WTC11 (cell line): Measurements from ENCODE around the gene NLGN1. TPM values are rescaled to one million over a fixed set of nuclear protein-coding genes. Genes with fewer than 3 reads are reported as not detected.

Experiments
- ATAC-seq: fragments of 200-7000 bp; cut with Tn5 transposase; 2 replicates; pipeline ENCODE4 v1.10.0; 2021; ENCODE audit warnings: mild to moderate bottlenecking, moderate library complexity
- CTCF ChIA-PET: fragments of 300-600 bp; sonication (Branson Sonifier 250); formaldehyde crosslinking; loops from one replicate; lab custom pipeline; 2021; ENCODE audit warnings: antibody characterized with exemption; lab: Charles Lee
- POLR2A ChIA-PET: fragments of 350-600 bp; sonication (Branson Sonifier 250); formaldehyde crosslinking; loops from one replicate; lab custom pipeline; 2021; ENCODE audit warnings: antibody characterized with exemption; lab: Charles Lee
- DNase-seq: peaks from one replicate; pipeline ENCODE4 v3.0.0; 2021; ENCODE audit warnings: low spot score
- H3K27ac Mint-ChIP-seq: 2 replicates; pipeline ENCODE4 v1.8.0; 2021; ENCODE audit warnings: mixed read lengths
- H3K27me3 Mint-ChIP-seq: 2 replicates; pipeline ENCODE4 v1.8.0; 2021; ENCODE audit warnings: low read depth, mild to moderate bottlenecking, moderate library complexity, mixed read lengths
- H3K36me3 Mint-ChIP-seq: 2 replicates; pipeline ENCODE4 v1.8.0; 2021; ENCODE audit warnings: mixed read lengths
- H3K4me1 Mint-ChIP-seq: 2 replicates; pipeline ENCODE4 v1.8.0; 2022; ENCODE audit warnings: mixed read lengths
- H3K4me3 Mint-ChIP-seq: 2 replicates; pipeline ENCODE4 v1.8.0; 2021; ENCODE audit warnings: mild to moderate bottlenecking, moderate library complexity, mixed read lengths
- H3K9me3 Mint-ChIP-seq: 2 replicates; pipeline ENCODE4 v1.8.0; 2021; ENCODE audit warnings: mixed read lengths
- ELF4 ChIP-seq: sonication (generic); formaldehyde crosslinking; IDR thresholded peaks from 2 replicates; pipeline ENCODE4 v1.8.1; 2022; ENCODE audit warnings: low read depth, mild to moderate bottlenecking, moderate library complexity, missing genetic modification reagents
- EMX1 ChIP-seq: fragments of 250-450 bp; sonication (Bioruptor Pico); IDR thresholded peaks from 2 replicates; pipeline ENCODE4 v1.8.0; 2021; ENCODE audit warnings: mild to moderate bottlenecking
- FOXK1 ChIP-seq: sonication (generic); formaldehyde crosslinking; IDR thresholded peaks from 2 replicates; pipeline ENCODE4 v1.8.0; 2022; ENCODE audit warnings: mild to moderate bottlenecking, moderate library complexity, missing genetic modification reagents
- HMGA2 ChIP-seq: fragments of 250-450 bp; sonication (Bioruptor Pico); IDR thresholded peaks from 2 replicates; pipeline ENCODE4 v1.4.0; 2021; ENCODE audit warnings: mild to moderate bottlenecking, moderate library complexity
- JAZF1 ChIP-seq: fragments of 250-450 bp; sonication (Bioruptor Pico); IDR thresholded peaks from 2 replicates; pipeline ENCODE4 v1.9.0; 2021; ENCODE audit warnings: moderate library complexity, mild to moderate bottlenecking, inconsistent platforms
- RELA ChIP-seq: sonication (generic); formaldehyde crosslinking; IDR thresholded peaks from 2 replicates; pipeline ENCODE4 v1.8.1; 2022; ENCODE audit warnings: missing genetic modification reagents, mild to moderate bottlenecking, borderline replicate concordance
- total RNA-seq: library from RNA; stranded (reverse); gene quantifications from 3 replicates; pipeline ENCODE4 v1.2.3, GENCODE V29; 2021
- TF ChIP-seq, protein P1 (sequence below): sonication (generic); formaldehyde crosslinking; IDR thresholded peaks from 2 replicates; pipeline ENCODE4 v1.8.1; 2023; ENCODE audit warnings: mild to moderate bottlenecking, missing genetic modification reagents, borderline replicate concordance
- TF ChIP-seq, protein P2 (sequence below): sonication (generic); formaldehyde crosslinking; IDR thresholded peaks from 2 replicates; pipeline ENCODE4 v1.8.1; 2022; ENCODE audit warnings: low read depth, missing genetic modification reagents, borderline replicate concordance
- TF ChIP-seq, protein P3 (sequence below): fragments of 250-450 bp; sonication (Bioruptor Pico); IDR thresholded peaks from 2 replicates; pipeline ENCODE4 v2.1.2; 2022; ENCODE audit warnings: mild to moderate bottlenecking, moderate library complexity
- TF ChIP-seq, protein P4 (sequence below): sonication (generic); formaldehyde crosslinking; IDR thresholded peaks from 2 replicates; pipeline ENCODE4 v1.8.1; 2023; ENCODE audit warnings: mild to moderate bottlenecking, missing genetic modification reagents
- TF ChIP-seq, protein P5 (sequence below): sonication (generic); formaldehyde crosslinking; IDR thresholded peaks from 2 replicates; pipeline ENCODE4 v1.8.0; 2022; ENCODE audit warnings: mild to moderate bottlenecking, missing genetic modification reagents
- TF ChIP-seq, protein P6 (sequence below): sonication (generic); formaldehyde crosslinking; IDR thresholded peaks from 2 replicates; pipeline ENCODE4 v1.8.1; 2023; ENCODE audit warnings: mild to moderate bottlenecking, missing genetic modification reagents, moderate library complexity
- TF ChIP-seq, protein P7 (sequence below): sonication (generic); formaldehyde crosslinking; IDR thresholded peaks from 2 replicates; pipeline ENCODE4 v1.8.0; 2023; ENCODE audit warnings: missing genetic modification reagents, mild to moderate bottlenecking, borderline replicate concordance

The NLGN1 gene
- total RNA-seq, 1 experiment from 2014 or later: 12.4 TPM

DNA sequence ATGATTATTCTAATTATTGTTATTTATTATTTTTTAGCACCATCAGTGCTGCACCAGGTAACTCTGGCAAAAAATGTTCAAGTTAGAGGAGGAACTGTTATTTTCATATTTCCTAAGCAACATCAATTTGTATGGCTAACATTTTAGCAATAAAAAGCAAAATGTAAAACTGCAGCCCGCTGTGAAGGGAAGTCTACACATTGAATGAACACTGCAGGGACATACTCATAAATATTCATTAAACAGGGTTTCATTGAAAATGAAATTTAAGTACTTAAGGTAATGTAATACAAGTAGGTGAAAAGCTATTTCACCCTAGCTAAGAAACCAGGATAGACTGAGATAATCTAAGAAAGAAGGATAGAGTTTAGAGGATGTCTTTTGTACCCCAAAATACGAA lies 532.7 kb downstream of the NLGN1 start (continued):
- TF ChIP-seq, protein P1, sequence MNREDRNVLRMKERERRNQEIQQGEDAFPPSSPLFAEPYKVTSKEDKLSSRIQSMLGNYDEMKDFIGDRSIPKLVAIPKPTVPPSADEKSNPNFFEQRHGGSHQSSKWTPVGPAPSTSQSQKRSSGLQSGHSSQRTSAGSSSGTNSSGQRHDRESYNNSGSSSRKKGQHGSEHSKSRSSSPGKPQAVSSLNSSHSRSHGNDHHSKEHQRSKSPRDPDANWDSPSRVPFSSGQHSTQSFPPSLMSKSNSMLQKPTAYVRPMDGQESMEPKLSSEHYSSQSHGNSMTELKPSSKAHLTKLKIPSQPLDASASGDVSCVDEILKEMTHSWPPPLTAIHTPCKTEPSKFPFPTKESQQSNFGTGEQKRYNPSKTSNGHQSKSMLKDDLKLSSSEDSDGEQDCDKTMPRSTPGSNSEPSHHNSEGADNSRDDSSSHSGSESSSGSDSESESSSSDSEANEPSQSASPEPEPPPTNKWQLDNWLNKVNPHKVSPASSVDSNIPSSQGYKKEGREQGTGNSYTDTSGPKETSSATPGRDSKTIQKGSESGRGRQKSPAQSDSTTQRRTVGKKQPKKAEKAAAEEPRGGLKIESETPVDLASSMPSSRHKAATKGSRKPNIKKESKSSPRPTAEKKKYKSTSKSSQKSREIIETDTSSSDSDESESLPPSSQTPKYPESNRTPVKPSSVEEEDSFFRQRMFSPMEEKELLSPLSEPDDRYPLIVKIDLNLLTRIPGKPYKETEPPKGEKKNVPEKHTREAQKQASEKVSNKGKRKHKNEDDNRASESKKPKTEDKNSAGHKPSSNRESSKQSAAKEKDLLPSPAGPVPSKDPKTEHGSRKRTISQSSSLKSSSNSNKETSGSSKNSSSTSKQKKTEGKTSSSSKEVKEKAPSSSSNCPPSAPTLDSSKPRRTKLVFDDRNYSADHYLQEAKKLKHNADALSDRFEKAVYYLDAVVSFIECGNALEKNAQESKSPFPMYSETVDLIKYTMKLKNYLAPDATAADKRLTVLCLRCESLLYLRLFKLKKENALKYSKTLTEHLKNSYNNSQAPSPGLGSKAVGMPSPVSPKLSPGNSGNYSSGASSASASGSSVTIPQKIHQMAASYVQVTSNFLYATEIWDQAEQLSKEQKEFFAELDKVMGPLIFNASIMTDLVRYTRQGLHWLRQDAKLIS (CRISPR knock-in tag): no peak

DNA sequence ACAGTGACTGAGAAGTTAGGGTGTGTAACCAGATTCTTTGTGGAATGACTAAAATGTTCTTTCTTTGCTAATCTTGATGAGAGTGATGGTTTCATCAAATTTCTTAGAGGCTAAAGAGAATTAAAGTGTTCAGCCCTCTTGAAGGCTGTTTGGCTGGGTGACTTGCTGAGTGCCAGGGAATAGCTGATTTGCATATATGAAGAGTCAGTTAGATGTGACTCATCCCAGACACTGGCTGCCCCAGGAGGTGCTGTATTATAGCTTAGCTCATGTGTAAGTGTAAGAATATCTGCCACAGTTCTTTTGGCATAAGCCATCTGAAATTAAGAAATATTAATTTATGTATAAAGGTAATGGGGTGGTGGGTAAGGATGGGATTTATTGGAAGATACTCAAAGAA lies 535.1 kb downstream of the NLGN1 start:
- Mint-ChIP-seq H3K36me3 (no peaks in the 10 kb centered on the region), H3K4me1 (peaks cover 42% of the 10 kb centered on the region), H3K27me3 (no peaks in the 10 kb centered on the region), H3K9me3 (no peaks in the 10 kb centered on the region), H3K4me3 (no peak overlapping the region), H3K27ac (no peak overlapping the region)
- CTCF ChIA-PET: no interaction called here
- DNase-seq: no peak
- POLR2A ChIA-PET: interaction anchor here (1.2 kb wide), 1 partner anchor 12 kb away, joined by 3 read pairs; no protein-coding TSS in a partner anchor
- ATAC-seq: peak; percentile 76; the same call in 1 of the 2 replicates
- TF ChIP-seq, protein P2, sequence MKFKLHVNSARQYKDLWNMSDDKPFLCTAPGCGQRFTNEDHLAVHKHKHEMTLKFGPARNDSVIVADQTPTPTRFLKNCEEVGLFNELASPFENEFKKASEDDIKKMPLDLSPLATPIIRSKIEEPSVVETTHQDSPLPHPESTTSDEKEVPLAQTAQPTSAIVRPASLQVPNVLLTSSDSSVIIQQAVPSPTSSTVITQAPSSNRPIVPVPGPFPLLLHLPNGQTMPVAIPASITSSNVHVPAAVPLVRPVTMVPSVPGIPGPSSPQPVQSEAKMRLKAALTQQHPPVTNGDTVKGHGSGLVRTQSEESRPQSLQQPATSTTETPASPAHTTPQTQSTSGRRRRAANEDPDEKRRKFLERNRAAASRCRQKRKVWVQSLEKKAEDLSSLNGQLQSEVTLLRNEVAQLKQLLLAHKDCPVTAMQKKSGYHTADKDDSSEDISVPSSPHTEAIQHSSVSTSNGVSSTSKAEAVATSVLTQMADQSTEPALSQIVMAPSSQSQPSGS: no peak
- TF ChIP-seq FOXK1 (CRISPR knock-in tag) (no peak), HMGA2 (CRISPR knock-in tag) (no peak), ELF4 (CRISPR knock-in tag) (no peak), EMX1 (CRISPR knock-in tag) (no peak), JAZF1 (CRISPR knock-in tag) (no peak), RELA (CRISPR knock-in tag) (no peak)
- TF ChIP-seq, protein P3, sequence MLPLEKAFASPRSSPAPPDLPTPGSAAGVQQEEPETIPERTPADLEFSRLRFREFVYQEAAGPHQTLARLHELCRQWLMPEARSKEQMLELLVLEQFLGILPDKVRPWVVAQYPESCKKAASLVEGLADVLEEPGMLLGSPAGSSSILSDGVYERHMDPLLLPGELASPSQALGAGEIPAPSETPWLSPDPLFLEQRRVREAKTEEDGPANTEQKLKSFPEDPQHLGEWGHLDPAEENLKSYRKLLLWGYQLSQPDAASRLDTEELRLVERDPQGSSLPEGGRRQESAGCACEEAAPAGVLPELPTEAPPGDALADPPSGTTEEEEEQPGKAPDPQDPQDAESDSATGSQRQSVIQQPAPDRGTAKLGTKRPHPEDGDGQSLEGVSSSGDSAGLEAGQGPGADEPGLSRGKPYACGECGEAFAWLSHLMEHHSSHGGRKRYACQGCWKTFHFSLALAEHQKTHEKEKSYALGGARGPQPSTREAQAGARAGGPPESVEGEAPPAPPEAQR (CRISPR knock-in tag): no peak
- TF ChIP-seq, protein P4, sequence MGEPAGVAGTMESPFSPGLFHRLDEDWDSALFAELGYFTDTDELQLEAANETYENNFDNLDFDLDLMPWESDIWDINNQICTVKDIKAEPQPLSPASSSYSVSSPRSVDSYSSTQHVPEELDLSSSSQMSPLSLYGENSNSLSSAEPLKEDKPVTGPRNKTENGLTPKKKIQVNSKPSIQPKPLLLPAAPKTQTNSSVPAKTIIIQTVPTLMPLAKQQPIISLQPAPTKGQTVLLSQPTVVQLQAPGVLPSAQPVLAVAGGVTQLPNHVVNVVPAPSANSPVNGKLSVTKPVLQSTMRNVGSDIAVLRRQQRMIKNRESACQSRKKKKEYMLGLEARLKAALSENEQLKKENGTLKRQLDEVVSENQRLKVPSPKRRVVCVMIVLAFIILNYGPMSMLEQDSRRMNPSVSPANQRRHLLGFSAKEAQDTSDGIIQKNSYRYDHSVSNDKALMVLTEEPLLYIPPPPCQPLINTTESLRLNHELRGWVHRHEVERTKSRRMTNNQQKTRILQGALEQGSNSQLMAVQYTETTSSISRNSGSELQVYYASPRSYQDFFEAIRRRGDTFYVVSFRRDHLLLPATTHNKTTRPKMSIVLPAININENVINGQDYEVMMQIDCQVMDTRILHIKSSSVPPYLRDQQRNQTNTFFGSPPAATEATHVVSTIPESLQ (CRISPR knock-in tag): no peak
- TF ChIP-seq, protein P5, sequence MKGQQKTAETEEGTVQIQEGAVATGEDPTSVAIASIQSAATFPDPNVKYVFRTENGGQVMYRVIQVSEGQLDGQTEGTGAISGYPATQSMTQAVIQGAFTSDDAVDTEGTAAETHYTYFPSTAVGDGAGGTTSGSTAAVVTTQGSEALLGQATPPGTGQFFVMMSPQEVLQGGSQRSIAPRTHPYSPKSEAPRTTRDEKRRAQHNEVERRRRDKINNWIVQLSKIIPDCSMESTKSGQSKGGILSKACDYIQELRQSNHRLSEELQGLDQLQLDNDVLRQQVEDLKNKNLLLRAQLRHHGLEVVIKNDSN (CRISPR knock-in tag): no peak
- TF ChIP-seq, protein P6, sequence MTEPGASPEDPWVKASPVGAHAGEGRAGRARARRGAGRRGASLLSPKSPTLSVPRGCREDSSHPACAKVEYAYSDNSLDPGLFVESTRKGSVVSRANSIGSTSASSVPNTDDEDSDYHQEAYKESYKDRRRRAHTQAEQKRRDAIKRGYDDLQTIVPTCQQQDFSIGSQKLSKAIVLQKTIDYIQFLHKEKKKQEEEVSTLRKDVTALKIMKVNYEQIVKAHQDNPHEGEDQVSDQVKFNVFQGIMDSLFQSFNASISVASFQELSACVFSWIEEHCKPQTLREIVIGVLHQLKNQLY (CRISPR knock-in tag): no peak
- TF ChIP-seq, protein P7, sequence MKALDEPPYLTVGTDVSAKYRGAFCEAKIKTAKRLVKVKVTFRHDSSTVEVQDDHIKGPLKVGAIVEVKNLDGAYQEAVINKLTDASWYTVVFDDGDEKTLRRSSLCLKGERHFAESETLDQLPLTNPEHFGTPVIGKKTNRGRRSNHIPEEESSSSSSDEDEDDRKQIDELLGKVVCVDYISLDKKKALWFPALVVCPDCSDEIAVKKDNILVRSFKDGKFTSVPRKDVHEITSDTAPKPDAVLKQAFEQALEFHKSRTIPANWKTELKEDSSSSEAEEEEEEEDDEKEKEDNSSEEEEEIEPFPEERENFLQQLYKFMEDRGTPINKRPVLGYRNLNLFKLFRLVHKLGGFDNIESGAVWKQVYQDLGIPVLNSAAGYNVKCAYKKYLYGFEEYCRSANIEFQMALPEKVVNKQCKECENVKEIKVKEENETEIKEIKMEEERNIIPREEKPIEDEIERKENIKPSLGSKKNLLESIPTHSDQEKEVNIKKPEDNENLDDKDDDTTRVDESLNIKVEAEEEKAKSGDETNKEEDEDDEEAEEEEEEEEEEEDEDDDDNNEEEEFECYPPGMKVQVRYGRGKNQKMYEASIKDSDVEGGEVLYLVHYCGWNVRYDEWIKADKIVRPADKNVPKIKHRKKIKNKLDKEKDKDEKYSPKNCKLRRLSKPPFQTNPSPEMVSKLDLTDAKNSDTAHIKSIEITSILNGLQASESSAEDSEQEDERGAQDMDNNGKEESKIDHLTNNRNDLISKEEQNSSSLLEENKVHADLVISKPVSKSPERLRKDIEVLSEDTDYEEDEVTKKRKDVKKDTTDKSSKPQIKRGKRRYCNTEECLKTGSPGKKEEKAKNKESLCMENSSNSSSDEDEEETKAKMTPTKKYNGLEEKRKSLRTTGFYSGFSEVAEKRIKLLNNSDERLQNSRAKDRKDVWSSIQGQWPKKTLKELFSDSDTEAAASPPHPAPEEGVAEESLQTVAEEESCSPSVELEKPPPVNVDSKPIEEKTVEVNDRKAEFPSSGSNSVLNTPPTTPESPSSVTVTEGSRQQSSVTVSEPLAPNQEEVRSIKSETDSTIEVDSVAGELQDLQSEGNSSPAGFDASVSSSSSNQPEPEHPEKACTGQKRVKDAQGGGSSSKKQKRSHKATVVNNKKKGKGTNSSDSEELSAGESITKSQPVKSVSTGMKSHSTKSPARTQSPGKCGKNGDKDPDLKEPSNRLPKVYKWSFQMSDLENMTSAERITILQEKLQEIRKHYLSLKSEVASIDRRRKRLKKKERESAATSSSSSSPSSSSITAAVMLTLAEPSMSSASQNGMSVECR (CRISPR knock-in tag): no peak
